BJ (cell line): ENCODE data around the gene KNSTRN. TPM values are rescaled to one million over a fixed set of nuclear protein-coding genes. Genes with fewer than 3 reads are reported as not detected.

Experiments used
- CTCF ChIA-PET: fragments of 350-600 bp; formaldehyde crosslinking; extraction: SDS; loops from one replicate; lab custom pipeline; 2021; ENCODE audit warnings: antibody characterized with exemption, inconsistent platforms; lab: Yijun Ruan, JAX
- POLR2A ChIA-PET: fragments of 300-600 bp; sonication (Branson Sonifier 250); formaldehyde crosslinking; extraction: SDS; loops from one replicate; lab custom pipeline; 2021; ENCODE audit warnings: antibody characterized with exemption; lab: Charles Lee
- DNase-seq: peaks from one replicate; pipeline ENCODE4 v3.0.0-alpha.2; 2011; ENCODE audit warnings: low read depth
- H3K27me3 ChIP-seq: 2 replicates; pipeline ENCODE4 v1.6.0; 2011; ENCODE audit warnings: low read length; ENCODE audit not compliant: control insufficient read depth, insufficient read depth
- H3K36me3 ChIP-seq: 2 replicates; pipeline ENCODE4 v1.5.1; 2011; ENCODE audit warnings: low read length; ENCODE audit not compliant: control insufficient read depth, insufficient read depth
- H3K4me3 ChIP-seq: 2 replicates; pipeline ENCODE4 v1.5.1; 2011; ENCODE audit warnings: low read depth, mild to moderate bottlenecking, control low read depth, low read length
- CTCF ChIP-seq: IDR thresholded peaks from 2 replicates; pipeline ENCODE4 v1.5.1; 2011; ENCODE audit warnings: low read depth, mild to moderate bottlenecking, control low read depth, inconsistent platforms, low read length, moderate library complexity; ENCODE audit not compliant: insufficient read depth
- polyA plus RNA-seq: library from polyadenylated mRNA; depleted of rRNA; stranded (reverse); fragments of >200 nt; gene quantifications from 2 replicates; pipeline ENCODE4 v1.2.3, GENCODE V29; 2011

KNSTRN gene
- polyA plus RNA-seq, 1 experiment = 26.4 TPM

GRCh38 chr15:40335938-40336743 is 46.4 kb upstream of the KNSTRN start:
- no peak overlapping the region for H3K4me3 ChIP-seq
- DNase-seq = no peak
- H3K36me3 ChIP-seq = peaks cover 18% of the 10 kb centered on the region
- POLR2A ChIA-PET = no interaction called here
- CTCF ChIA-PET = interaction anchor here (1.5 to 11.8 kb wide), 7 partner anchors 9 to 62 kb away, joined by 3 to 124 read pairs (median 58); partner anchors contain the start of genes DISP2, INAFM2 and PHGR1
- TF ChIP-seq CTCF = no peak
- H3K27me3 ChIP-seq = no peaks in the 10 kb centered on the region

- no peak for DNase-seq
- ChIA-PET POLR2A (no interaction called here), CTCF (interaction anchor here (1.5 to 11.8 kb wide), 9 partner anchors 9 to 84 kb away, joined by 3 to 124 read pairs (median 32); partner anchors contain the start of genes DISP2, INAFM2 and PHGR1)
- no peaks in the 10 kb centered on the region for H3K27me3 ChIP-seq
- peaks cover 18% of the 10 kb centered on the region for H3K36me3 ChIP-seq
- H3K4me3 ChIP-seq = no peak overlapping the region
- TF ChIP-seq CTCF = no peak
Observed at GRCh38 chr15:40336744-40337122, 45.8 kb upstream of the KNSTRN start.

- Histone ChIP-seq H3K36me3 (peaks cover 18% of the 10 kb centered on the region), H3K27me3 (no peaks in the 10 kb centered on the region), H3K4me3 (no peak overlapping the region)
- TF ChIP-seq CTCF = no peak
- CTCF ChIA-PET = interaction anchor here (0.8 to 11.8 kb wide), 18 partner anchors 9 to 120 kb away, joined by 3 to 124 read pairs (median 9); partner anchors contain the start of genes ANKRD63, DISP2, INAFM2 and PHGR1
- DNase-seq = no peak
- POLR2A ChIA-PET = interaction anchor here (1.0 kb wide), 1 partner anchor 14 kb away, joined by 3 read pairs; the partner anchor contains the start of gene INAFM2
Observed at GRCh38 chr15:40337597-40337996, 44.9 kb upstream of the KNSTRN start.

GRCh38 chr15:40338041-40338657 is 44.4 kb upstream of the KNSTRN start:
- no peak for DNase-seq
- Histone ChIP-seq H3K27me3 (no peaks in the 10 kb centered on the region), H3K36me3 (peaks cover 18% of the 10 kb centered on the region), H3K4me3 (no peak overlapping the region)
- ChIA-PET CTCF (interaction anchor here (0.7 to 11.8 kb wide), 25 partner anchors 9 to 231 kb away, joined by 3 to 124 read pairs (median 5); partner anchors contain the start of genes ANKRD63, DISP2, INAFM2 and PHGR1), POLR2A (interaction anchor here (1.0 to 2.8 kb wide), 2 partner anchors 10 to 15 kb away, joined by 3 to 17 read pairs; partner anchors contain the start of gene INAFM2)
- TF ChIP-seq CTCF = peak; percentile 74
